CD4-positive, alpha-beta T cell treated with Interleukin-17A for 4 hours (primary cell): Measurements from ENCODE around the gene MORN1.

Experiments
- DNase-seq: peaks from one replicate; pipeline ENCODE4 v3.0.0-alpha.2; 2020; ENCODE audit warnings: mixed read lengths

The MORN1 gene

GRCh38 chr1:2288816-2289536, 102.4 kb downstream of the MORN1 start:
- DNase-seq = no peak

DNA sequence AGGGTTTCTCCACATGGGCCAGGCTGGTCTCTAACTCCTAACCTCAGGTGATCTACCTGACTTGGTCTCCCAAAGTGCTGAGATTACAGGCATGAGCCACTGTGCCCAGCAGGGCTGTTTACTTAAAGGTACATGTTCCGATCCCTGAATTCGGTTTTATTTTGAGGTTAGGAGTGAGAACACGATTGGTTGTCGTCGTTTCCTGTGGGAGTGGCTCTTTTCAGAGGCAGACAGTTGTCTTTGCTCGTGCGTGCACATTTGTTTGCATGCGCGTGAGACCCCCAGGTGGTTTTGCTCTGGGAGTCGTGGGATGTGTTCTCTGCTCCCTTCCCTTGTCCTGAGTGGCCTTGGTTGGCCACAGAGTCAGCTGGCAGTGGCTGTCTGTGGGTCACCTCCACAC, 103.0 kb downstream of the MORN1 start:
- no peak for DNase-seq

DNA sequence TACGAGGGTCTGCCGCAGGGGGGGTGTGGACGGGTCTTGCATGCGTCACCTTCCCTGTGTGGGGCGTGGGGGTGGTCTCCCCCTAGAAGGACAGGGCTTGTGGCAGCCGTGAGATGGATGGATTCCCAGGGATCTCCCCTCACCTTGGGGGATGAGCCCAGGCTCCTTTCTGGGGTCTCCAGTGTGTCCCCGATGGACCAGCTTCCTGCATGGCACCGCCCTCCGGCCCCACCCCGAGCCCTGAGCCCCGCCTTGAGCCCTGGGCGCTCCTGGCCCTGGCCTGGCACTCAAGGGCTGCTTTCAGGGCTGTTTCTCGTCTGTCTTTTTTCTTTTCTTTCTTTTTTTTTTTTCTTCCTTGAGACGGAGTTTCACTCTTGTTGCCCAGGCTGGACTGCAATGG, 103.7 kb downstream of the MORN1 start:
- no peak for DNase-seq

DNA sequence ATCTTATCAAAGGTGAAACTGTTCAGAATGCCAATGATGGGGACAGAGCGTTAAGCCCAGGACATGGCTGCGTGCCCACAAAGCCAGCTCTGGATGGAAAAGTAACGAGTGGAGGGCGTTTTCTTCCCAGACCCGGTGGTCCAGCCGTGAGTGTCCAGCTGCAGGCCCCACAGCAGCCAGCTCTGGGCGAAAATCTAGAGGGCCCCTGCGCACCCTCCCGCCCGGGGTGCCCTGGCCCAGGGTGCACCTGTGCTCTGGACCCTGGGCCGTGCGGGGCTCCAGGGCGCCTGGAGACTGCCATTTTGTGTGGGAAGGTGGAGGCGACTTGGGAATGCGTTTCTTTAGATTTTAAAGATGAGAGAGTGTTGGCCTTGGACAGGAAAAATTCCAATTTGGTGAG, 104.4 kb downstream of the MORN1 start:
- DNase-seq = no peak

DNA sequence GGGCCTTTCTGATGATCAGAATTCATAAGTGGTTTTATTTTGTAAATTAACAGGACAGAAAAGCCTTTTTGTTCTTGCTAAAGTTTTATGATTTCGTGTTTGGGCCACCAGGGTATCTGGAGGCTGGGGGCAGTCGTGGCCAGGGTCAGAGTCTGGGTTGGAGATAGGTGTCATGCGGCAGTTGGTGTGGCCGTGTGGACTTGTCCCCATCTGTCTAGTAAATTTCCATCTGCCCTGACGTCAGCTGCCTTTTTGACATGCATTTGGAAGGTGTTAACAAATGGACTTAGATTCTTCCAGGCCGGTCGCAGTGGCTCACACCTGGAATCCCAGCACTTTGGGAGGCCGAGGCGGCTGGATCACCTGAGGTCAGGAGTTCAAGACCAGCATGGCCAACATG, 106.4 kb downstream of the MORN1 start:
- no peak for DNase-seq

DNA sequence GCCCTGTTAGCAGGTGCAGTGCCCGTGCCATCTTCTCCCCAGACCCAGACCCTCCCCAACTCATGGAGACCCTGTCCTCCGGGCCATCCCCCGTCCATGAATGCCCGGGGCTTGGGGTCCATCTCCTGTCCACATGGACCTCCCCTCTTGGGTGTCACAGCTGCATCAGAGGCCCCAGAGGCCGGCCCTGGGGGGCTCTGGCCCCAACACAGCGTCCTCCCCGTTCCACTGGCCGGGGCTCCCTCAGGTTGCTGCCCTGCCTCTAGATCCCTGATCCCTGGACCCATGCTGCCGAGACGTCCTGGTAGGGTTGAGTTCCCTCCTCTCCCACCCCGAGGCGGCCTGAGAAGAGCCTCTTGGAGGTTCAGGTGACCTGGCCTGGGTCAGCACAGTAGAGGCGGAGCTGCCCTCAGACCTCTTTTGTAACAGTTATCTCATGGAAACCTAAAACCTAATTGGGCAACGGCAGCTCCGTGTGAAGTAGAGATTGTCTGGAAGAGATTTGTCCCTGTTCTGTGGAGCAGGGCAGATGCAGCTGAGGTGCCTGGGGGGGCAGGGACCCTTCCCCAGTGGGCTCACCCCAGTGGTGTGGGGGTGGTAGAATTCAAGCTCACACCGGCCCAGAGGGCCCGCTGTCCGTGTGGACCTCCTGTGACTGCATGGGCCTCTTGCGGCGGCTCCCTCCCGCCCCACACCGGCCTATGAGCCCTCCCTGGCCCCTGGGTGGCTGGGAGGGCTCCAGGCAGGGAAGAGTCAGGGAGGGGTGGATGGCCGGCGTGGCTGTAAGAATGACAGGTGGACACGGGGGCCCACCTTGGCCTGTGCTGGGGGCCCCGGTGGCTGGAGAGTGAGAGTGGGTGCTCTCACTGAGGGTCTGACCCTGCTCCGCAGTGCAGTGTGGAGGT, 107.1 kb downstream of the MORN1 start:
- DNase-seq = no peak

GRCh38 chr1:2283371-2283990, 107.9 kb downstream of the MORN1 start:
- DNase-seq = no peak

DNA sequence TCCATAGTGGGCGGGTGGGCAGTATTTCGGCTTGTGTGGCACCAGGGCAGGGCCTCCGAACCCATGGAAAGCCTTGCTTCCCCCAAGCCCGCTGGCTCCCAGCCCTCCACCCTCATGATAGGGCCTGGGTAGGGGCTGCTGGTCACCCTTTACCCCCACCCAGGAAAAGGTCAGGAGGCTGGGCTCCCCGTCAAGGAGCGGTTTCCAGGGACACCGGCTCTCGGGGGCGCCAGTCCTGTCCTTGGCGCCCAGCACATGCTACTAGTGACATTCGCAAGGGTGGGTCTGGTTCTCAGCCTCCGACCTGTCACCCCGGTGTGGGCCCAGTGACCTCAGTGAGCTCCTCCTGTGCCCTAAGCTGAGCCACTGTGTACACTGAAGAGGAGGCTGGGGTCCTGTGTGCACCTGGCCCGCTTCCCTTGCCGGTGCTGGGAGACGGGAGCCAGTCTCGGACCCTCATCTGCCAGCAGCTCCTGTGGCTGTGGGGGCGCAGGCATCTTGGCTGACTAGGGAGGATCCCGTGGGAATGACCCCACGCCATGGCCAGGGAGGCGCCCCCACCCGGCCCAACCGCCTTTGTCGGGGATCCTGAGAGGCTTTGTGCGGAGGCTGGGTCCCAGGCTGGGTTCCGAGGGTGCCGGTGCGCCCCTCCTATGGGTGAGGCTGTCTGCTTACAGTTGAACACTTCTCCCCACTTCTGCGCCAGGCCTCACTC, 108.6 kb downstream of the MORN1 start:
- no peak for DNase-seq

DNA sequence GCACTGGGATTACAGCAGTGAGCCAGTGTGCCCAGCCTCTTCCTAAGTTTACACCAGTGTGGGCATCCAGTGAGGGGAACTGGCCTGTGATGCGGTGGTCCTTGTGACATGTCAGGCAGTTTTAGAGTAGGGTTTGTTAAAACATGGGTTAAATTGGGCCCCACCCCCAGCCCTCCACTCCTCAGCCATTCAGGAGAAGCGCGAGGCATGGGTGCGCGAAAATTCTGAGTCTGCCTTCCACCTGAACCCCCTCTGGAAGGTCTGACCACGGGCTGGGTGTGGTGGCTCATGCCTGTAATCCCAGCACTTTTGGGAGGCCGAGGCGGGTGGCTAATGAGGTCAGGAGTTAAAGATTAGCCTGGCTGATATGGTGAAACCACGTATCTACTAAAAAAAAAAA, 111.5 kb downstream of the MORN1 start:
- no peak for DNase-seq

- no peak for DNase-seq
Observed at GRCh38 chr1:2279210-2279639, 112.1 kb downstream of the MORN1 start.

GRCh38 chr1:2278591-2279209, 112.7 kb downstream of the MORN1 start:
- no peak for DNase-seq

DNA sequence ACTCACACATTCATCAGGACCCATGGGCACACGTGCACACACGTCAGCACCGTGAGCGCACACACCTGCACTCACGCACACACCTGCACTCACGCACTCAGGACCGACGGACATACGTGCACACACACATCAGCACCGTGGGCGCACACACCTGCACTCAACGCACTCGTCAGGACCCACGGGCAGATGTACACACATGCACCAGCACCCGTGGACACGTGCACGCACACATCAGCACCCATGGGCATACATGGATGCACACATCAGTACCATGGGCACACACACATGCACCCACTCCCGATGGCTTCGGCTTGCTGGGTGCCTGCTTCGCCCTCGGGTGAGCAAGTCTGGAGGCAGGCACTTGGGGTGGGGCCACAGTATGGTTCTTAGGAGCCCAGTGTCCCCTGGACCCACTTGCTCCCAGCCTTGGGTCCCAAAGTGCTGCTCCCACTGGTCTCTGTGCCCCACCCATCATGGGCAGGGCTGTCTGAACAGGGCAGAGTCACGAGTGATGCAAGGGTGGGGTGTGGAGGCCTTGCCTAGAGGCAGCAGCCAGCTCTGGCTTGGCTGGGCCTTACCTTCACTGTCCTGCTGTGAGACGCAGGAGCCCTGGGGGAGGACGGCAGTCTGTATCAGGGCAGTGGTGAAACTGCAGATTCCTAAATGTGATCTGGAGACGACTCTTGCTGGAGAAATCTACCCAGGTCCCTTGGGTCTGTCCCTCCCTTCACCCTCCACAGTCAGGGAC, 113.4 kb downstream of the MORN1 start:
- no peak for DNase-seq

DNA sequence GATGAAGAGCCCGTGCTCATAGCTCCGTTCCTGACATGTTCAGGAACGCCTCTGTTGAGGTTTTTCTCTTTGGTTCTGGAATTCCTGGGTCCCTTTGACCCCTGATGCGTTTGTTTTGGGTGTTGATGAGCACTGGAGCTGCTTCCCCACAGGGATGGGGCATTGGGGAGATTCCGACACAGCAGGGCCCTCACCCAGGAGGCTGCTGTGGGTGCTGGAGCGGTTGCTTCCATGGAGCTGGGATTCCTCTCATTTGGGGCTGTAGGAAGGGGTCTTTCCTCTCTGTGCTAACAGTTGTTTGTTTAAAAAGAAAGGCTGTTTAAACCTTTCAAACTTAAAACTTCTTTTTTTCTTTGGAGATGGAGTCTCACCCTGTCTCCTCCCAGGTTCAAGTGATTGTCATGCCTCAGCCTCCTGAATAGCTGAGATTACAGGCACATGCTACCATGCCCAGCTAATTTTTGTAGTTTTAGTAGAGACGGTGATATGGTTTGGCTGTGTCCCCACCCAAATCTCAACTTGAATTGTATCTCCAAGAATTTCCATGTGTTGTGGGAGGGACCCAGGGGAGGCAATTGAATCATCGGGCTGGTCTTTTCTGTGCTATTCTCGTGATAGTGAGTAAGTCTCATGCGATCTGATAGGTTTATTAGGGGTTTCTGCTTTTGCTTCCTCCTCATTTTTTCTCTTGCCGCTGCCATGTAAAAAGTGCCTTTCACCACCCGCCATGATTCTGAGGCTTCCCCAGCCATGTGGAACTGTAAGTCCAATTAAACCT, 114.4 kb downstream of the MORN1 start:
- DNase-seq = no peak

GRCh38 chr1:2275796-2276536, 115.4 kb downstream of the MORN1 start:
- no peak for DNase-seq

- DNase-seq = no peak
Observed at GRCh38 chr1:2274929-2275475, 116.4 kb downstream of the MORN1 start.

GRCh38 chr1:2274231-2274928, 117.0 kb downstream of the MORN1 start:
- no peak for DNase-seq

- DNase-seq = no peak
Observed at GRCh38 chr1:2273401-2274090, 117.8 kb downstream of the MORN1 start.

GRCh38 chr1:2272686-2273400, 118.5 kb downstream of the MORN1 start:
- no peak for DNase-seq
